Esophagus squamous epithelium (tissue), 4 donors: ENCODE measurements around the gene MYO5A.

Experiments used
- CTCF ChIP-seq, 6 experiments: fragments of 450-650 bp in 4 of 6; fragments of 200-600 bp in 2 of 6; sonication (generic) in 2 of 6; IDR thresholded peaks; one replicate each; pipeline ENCODE4 v1.5.1; 2016 to 2019; ENCODE audit warnings: antibody characterized with exemption in 6 of 6, mild to moderate bottlenecking in 4 of 6, moderate library complexity in 4 of 6
- POLR2A ChIP-seq, 4 donors: fragments of 450-650 bp; IDR thresholded peaks; one replicate each; pipeline ENCODE4 v1.6.1; 2017; ENCODE audit warnings: antibody characterized with exemption in 4 of 4, mild to moderate bottlenecking in 4 of 4, moderate library complexity in 3 of 4

- TF ChIP-seq CTCF (IDR thresholded peaks at IDR 0.05) (no peak), POLR2A (IDR thresholded peaks at IDR 0.05) (no peak)
Observed at GRCh38 chr15:52391069-52391468, 137.6 kb downstream of the MYO5A start.
